ENCODE measurements around the gene ATAT1. TPM values are rescaled to one million over a fixed set of nuclear protein-coding genes. Genes with fewer than 3 reads are reported as not detected.

ATAT1 gene
- total and polyA plus RNA-seq, 2 of the 13 experiments (the other 11 are each of a cell fraction or from before 2014, with no cell fraction given), result 9.2 to 23.6 TPM

DNA sequence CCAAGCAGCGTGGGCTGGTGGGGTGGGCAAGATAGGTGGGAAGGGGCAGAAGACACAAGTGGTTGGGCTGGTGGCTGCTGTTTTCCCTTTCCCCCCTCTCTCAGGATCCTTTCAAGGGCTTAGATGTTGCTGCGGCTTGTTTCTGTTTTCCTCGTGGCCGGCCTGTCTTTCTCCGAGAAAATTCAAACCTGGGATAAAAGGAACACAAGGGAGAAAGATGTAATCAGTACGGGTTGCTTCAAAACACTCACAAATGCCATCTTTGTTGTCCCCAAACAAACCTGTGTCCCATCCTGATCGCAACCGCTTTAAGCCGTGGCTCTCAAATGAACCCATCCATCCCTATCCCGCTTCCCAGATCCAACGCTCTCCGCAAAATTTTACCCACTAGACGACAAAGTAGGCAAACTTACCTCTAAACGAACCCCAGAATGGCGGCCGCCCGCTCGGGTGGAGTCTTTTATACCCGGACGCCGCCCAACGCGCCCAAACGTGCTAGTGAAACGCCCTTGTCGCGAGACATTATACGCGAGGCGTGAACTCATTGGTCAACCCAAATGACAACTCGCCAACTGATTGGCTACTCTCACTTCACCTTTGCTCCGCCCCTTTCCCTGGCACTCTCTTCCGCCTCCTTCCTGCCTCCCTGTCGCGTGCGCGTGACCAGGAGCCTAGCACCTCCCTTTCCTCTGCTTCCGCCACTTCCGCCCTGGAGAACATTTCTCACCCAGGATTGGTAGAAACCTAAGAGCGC is 9.7 kb upstream of the ATAT1 start, which contains the start of gene PPP1R10 (continued):
- TF ChIP-seq ZBTB3 (CRISPR knock-in tag; IDR thresholded peaks at IDR 0.05; ENCODE audit: borderline replicate concordance, low read depth) (peak; percentile 85; the same call in 1 of the 2 replicates), ZEB1 (IDR thresholded peaks at IDR 0.05; ENCODE audit: insufficient replicate concordance, low read depth) (peak; percentile 18), CBX2 (IDR thresholded peaks at IDR 0.05; ENCODE audit: low read depth, low read length) (no peak), CBX2 (CRISPR knock-in tag; IDR thresholded peaks at IDR 0.05; ENCODE audit: low read depth) (no peak), ZMYM3 (CRISPR knock-in tag; IDR thresholded peaks at IDR 0.05) (no peak), TOPORS (CRISPR knock-in tag; IDR thresholded peaks at IDR 0.05) (peak; percentile 81; the same call in 1 of the 2 replicates), KLF6 (CRISPR knock-in tag; IDR thresholded peaks at IDR 0.05) (peak; percentile 100), ZNF839 (CRISPR knock-in tag; IDR thresholded peaks at IDR 0.05; ENCODE audit: borderline replicate concordance) (no peak), ZNF333 (CRISPR knock-in tag; IDR thresholded peaks at IDR 0.05; ENCODE audit: borderline replicate concordance) (no peak), MIXL1 (CRISPR knock-in tag; IDR thresholded peaks at IDR 0.05) (peak; percentile 30; the same call in 1 of the 2 replicates), NR2F2 (IDR thresholded peaks at IDR 0.05; ENCODE audit: borderline replicate concordance, low read depth) (no peak), SP1 (IDR thresholded peaks at IDR 0.05) (peak; percentile 76; the same call in 1 of the 2 replicates), SP1 (CRISPR knock-in tag; IDR thresholded peaks at IDR 0.05) (peak; percentile 87)
- TF ChIP-seq, protein P1, sequence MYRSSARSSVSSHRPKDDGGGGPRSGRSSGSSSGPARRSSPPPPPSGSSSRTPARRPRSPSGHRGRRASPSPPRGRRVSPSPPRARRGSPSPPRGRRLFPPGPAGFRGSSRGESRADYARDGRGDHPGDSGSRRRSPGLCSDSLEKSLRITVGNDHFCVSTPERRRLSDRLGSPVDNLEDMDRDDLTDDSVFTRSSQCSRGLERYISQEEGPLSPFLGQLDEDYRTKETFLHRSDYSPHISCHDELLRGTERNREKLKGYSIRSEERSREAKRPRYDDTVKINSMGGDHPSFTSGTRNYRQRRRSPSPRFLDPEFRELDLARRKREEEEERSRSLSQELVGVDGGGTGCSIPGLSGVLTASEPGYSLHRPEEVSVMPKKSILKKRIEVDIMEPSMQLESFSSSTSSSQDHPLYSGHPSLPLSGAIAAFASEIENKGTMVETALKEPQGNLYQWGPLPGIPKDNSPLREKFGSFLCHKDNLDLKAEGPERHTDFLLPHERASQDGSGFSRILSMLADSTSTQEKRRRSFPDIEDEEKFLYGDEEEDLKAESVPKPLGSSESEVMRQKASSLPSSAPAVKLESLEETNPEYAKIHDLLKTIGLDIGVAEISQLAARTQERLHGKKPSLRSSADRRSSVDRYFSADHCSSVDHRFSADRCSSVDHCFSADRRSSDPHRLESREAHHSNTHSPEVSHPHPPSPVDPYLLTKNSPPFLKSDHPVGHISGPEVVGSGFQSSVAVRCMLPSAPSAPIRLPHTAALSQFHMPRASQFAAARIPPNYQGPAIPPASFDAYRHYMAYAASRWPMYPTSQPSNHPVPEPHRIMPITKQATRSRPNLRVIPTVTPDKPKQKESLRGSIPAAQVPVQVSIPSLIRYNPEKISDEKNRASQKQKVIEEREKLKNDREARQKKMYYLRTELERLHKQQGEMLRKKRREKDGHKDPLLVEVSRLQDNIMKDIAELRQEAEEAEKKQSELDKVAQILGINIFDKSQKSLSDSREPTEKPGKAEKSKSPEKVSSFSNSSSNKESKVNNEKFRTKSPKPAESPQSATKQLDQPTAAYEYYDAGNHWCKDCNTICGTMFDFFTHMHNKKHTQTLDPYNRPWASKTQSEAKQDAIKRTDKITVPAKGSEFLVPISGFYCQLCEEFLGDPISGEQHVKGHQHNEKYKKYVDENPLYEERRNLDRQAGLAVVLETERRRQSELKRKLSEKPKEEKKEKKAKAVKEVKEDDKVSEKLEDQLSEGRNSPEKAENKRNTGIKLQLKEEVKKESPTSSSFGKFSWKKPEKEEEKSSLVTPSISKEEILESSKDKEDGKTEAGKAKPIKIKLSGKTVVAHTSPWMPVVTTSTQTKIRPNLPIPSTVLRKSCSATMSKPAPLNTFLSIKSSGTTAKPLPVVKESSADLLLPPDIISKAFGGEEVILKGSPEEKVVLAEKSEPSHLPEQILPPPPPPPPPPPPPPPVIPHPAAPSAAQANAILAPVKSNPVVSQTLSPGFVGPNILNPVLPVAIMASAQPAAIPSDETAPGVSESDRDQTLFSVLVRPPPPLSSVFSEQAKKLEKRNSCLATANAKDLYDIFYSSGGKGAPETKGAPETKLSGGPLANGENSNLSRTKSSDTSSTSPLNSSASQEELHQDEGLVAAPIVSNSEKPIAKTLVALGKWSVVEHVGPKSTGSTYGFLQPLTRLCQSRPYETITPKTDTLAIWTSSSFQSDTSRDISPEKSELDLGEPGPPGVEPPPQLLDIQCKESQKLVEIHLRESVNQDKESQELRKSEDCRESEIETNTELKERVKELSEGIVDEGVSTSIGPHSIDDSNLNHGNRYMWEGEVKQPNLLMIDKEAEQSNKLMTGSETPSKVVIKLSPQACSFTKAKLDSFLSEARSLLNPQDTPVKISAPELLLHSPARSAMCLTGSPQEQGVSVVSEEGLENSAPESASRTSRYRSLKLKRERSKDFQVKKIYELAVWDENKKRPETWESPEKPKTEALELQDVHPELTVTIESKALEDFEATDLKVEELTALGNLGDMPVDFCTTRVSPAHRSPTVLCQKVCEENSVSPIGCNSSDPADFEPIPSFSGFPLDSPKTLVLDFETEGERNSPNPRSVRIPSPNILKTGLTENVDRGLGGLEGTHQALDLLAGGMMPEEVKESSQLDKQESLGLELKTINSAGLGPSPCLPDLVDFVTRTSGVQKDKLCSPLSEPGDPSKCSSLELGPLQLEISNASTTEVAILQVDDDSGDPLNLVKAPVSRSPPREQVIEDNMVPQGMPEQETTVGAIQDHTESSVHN (CRISPR knock-in tag; IDR thresholded peaks at IDR 0.05), result peak; percentile 58; the same call in 1 of the 2 replicates
- TF ChIP-seq, protein P2, sequence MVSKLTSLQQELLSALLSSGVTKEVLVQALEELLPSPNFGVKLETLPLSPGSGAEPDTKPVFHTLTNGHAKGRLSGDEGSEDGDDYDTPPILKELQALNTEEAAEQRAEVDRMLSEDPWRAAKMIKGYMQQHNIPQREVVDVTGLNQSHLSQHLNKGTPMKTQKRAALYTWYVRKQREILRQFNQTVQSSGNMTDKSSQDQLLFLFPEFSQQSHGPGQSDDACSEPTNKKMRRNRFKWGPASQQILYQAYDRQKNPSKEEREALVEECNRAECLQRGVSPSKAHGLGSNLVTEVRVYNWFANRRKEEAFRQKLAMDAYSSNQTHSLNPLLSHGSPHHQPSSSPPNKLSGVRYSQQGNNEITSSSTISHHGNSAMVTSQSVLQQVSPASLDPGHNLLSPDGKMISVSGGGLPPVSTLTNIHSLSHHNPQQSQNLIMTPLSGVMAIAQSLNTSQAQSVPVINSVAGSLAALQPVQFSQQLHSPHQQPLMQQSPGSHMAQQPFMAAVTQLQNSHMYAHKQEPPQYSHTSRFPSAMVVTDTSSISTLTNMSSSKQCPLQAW (CRISPR knock-in tag; IDR thresholded peaks at IDR 0.05), result peak; percentile 73
- TF ChIP-seq, protein P3, sequence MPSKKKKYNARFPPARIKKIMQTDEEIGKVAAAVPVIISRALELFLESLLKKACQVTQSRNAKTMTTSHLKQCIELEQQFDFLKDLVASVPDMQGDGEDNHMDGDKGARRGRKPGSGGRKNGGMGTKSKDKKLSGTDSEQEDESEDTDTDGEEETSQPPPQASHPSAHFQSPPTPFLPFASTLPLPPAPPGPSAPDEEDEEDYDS (CRISPR knock-in tag; IDR thresholded peaks at IDR 0.05), result peak; percentile 97
